Ishikawa (cell line): ENCODE results near the gene TUBB6.

Experiments used
- CEBPB ChIP-seq: IDR thresholded peaks from 2 replicates; pipeline ENCODE4 v1.6.1; 2012
- EGR1 ChIP-seq: IDR thresholded peaks from 2 replicates; pipeline ENCODE4 v1.6.1; 2012
- EP300 ChIP-seq: IDR thresholded peaks from 2 replicates; pipeline ENCODE4 v1.6.1; 2012; ENCODE audit warnings: borderline replicate concordance
- NFIC ChIP-seq: IDR thresholded peaks from 2 replicates; pipeline ENCODE4 v1.6.1; 2012
- RAD21 ChIP-seq: IDR thresholded peaks from 2 replicates; pipeline ENCODE4 v1.6.1; 2012; ENCODE audit warnings: low read depth
- TAF1 ChIP-seq: IDR thresholded peaks from 2 replicates; pipeline ENCODE4 v1.6.1; 2012; ENCODE audit warnings: low read depth, mild to moderate bottlenecking
- TEAD4 ChIP-seq: IDR thresholded peaks from 2 replicates; pipeline ENCODE4 v1.6.1; 2012
- YY1 ChIP-seq: IDR thresholded peaks from 2 replicates; pipeline ENCODE4 v1.6.1; 2012; ENCODE audit warnings: low read depth
- ZBTB7A ChIP-seq: IDR thresholded peaks from 2 replicates; pipeline ENCODE4 v1.6.1; 2012; ENCODE audit warnings: low read depth
- TF ChIP-seq, protein P1 (sequence below): IDR thresholded peaks from 2 replicates; pipeline ENCODE4 v1.6.1; 2012
- TF ChIP-seq, protein P2 (sequence below): IDR thresholded peaks from 2 replicates; pipeline ENCODE4 v1.6.1; 2012; ENCODE audit warnings: low read depth, mild to moderate bottlenecking

DNA sequence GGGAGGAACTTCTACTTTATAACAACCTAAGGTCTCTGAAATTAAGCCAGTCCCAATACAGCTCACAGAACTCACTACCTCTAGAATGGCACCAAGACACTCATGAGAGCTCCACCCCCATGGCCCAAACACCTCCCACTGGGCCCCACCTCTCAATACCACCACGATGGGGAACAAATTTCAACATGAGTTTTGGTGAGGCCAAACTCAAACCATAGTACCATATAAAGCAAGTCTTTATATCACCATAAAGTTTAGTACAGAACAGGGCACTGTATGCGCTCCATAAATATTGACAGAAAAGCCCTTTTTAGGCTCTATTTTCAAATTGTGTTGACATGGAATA is 65.7 kb downstream of the TUBB6 start:
- TF ChIP-seq TAF1 = no peak
- TF ChIP-seq EP300 = no peak
- no peak for TF ChIP-seq NFIC
- no peak for TF ChIP-seq RAD21
- TF ChIP-seq, protein P1, sequence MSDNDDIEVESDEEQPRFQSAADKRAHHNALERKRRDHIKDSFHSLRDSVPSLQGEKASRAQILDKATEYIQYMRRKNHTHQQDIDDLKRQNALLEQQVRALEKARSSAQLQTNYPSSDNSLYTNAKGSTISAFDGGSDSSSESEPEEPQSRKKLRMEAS = no peak
- no peak for TF ChIP-seq ZBTB7A
- TF ChIP-seq YY1 = no peak
- no peak for TF ChIP-seq TEAD4
- TF ChIP-seq, protein P2, sequence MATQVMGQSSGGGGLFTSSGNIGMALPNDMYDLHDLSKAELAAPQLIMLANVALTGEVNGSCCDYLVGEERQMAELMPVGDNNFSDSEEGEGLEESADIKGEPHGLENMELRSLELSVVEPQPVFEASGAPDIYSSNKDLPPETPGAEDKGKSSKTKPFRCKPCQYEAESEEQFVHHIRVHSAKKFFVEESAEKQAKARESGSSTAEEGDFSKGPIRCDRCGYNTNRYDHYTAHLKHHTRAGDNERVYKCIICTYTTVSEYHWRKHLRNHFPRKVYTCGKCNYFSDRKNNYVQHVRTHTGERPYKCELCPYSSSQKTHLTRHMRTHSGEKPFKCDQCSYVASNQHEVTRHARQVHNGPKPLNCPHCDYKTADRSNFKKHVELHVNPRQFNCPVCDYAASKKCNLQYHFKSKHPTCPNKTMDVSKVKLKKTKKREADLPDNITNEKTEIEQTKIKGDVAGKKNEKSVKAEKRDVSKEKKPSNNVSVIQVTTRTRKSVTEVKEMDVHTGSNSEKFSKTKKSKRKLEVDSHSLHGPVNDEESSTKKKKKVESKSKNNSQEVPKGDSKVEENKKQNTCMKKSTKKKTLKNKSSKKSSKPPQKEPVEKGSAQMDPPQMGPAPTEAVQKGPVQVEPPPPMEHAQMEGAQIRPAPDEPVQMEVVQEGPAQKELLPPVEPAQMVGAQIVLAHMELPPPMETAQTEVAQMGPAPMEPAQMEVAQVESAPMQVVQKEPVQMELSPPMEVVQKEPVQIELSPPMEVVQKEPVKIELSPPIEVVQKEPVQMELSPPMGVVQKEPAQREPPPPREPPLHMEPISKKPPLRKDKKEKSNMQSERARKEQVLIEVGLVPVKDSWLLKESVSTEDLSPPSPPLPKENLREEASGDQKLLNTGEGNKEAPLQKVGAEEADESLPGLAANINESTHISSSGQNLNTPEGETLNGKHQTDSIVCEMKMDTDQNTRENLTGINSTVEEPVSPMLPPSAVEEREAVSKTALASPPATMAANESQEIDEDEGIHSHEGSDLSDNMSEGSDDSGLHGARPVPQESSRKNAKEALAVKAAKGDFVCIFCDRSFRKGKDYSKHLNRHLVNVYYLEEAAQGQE = no peak
- TF ChIP-seq CEBPB = no peak
- TF ChIP-seq EGR1 = no peak
